Measurements from ENCODE around the gene RASIP1.

The RASIP1 gene

DNA sequence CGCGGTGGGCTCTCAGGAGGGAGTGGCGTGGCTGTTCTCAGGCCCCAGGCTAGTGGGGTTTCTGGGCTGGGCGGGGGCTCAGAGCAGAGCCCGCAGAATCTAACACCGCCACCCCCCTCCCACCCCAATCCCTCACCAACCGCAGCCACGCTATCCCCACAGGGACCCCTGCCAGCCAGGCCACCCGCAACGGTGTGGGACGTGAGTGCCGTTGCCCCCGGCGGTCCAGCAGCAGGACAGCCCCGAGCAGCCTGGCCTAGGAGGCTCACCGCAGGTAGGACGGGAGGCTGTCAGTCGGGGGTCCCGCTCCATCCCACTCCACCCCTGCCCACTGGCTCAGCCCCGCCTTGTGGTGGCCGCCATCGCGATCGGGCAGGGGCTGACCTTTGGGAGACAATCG, 67.4 kb downstream of the RASIP1 start, which contains the start of gene NTN5:
Gene NTN5, minus strand, starts transcription at position 24 of the 400 bp plus-strand sequence. CDS start 2,031 bp downstream, outside the sequence.
- no peak for DNase-seq

- no peak for DNase-seq
Measured at GRCh38 chr19:48671446-48671995, 68.9 kb downstream of the RASIP1 start.

DNA sequence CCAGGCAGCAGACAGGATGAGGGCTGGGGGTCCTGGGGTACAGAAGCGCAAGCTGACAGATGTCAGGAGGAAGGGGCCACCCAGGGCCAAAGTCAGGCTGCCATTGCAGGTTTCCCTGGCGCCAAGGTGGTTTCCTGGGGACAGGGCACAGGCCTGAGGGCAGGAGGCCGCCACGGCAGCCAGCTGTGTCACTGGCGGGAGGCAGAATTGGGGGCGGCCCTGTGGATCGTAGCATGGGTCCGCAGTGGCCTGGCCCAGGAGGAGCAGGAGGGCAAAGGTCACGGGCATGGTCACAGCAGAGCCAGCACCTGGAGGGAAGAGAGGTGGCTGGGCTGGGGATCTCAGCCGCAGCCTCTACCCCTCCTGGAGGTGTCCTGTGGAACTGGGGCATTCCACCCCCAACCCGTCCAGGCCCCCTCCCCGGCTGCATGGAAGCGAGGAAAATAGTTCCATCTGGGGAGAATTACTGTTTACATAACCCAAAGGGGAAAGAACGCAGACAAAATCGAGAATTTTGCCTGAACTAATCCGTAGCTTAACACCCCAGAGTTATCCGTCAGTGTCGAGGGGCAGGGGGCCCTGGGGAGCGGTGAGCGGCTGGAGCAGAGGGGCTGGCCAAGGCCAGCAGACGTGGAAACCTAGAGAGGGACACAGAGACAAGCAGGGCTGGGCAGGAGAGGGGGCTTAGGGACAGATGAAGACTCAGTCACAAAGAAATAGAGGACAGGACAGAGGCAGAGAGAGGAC, 69.5 kb downstream of the RASIP1 start:
- no peak for DNase-seq

All from NCI-H187 (cell line).